Keratinocyte (primary cell): ENCODE measurements around the gene BID.

Source experiments
- CTCF ChIP-seq, 3 experiments: IDR thresholded peaks in 1 of 3; conservative IDR thresholded peaks in 1 of 3; optimal IDR thresholded peaks in 1 of 3; 2 replicates in 2 of 3; 3 replicates in 1 of 3; pipeline versions ENCODE3 to v1.5.1; 2011; ENCODE audit warnings: low read length in 3 of 3, mild to moderate bottlenecking in 3 of 3, moderate library complexity in 2 of 3, control low read depth in 1 of 3, inconsistent platforms in 1 of 3; ENCODE audit not compliant: insufficient read depth in 2 of 3; ENCODE audit errors: extremely low read depth in 1 of 3
- EZH2 ChIP-seq: IDR thresholded peaks from one replicate; pipeline ENCODE4 v1.6.1; 2012; ENCODE audit warnings: inconsistent platforms, mild to moderate bottlenecking, low read length, moderate library complexity

GRCh38 chr22:17741866-17742526 lies 32.3 kb downstream of the BID start:
- no peak for TF ChIP-seq CTCF (optimal IDR thresholded peaks at IDR 0.05 in 1 of 3, IDR thresholded peaks at IDR 0.05 in 1 of 3, conservative IDR thresholded peaks at IDR 0.05 in 1 of 3; ENCODE audit: extremely low read depth in 1 of 3, insufficient read depth in 2 of 3, low read length in 3 of 3)
- no peak for TF ChIP-seq EZH2
